Stimulated activated CD8-positive, alpha-beta memory T cell treated with anti-CD3 and anti-CD28 coated beads, Interleukin-12 subunit alpha, Interleukin-12 subunit beta, amount 100 ng/mL, for 4 hours (primary cell): Measurements from ENCODE around the gene EGFL6.

Experiments
- DNase-seq: peaks from one replicate; pipeline ENCODE4 v3.0.0-alpha.2; 2020; ENCODE audit warnings: low read depth

EGFL6 gene

DNA sequence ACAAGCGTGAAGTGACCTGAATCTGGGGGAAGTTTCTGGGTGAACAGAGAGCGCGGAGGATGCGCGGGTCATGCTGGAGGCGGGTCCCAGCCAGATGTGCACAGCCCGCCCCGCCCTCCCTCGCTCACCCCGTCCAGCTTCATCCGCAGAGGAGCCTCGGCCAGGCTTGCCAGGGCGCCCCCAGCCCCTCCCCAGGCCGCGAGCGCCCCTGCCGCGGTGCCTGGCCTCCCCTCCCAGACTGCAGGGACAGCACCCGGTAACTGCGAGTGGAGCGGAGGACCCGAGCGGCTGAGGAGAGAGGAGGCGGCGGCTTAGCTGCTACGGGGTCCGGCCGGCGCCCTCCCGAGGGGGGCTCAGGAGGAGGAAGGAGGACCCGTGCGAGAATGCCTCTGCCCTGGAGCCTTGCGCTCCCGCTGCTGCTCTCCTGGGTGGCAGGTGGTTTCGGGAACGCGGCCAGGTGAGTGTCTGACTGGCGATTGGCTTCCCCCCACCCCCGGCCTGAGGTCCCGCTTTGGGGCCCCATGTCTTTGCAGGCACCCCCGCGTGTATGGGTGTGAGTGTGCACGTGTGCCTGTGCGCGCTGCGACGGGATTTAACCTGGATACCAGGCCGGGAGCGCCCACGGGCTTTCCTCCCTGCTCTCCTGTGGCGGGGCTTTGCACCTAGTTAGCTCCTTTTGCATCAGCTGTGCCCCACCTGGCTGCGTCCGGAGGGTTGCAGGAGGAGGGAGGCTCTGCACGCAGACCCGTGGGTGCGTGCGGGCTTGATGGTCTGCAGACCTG lies at the start of gene EGFL6:
EGFL6 (plus strand) TSS at position 123 of the 782 bp plus-strand sequence; CDS start at position 384, 261 bp downstream.
- no peak for DNase-seq

DNA sequence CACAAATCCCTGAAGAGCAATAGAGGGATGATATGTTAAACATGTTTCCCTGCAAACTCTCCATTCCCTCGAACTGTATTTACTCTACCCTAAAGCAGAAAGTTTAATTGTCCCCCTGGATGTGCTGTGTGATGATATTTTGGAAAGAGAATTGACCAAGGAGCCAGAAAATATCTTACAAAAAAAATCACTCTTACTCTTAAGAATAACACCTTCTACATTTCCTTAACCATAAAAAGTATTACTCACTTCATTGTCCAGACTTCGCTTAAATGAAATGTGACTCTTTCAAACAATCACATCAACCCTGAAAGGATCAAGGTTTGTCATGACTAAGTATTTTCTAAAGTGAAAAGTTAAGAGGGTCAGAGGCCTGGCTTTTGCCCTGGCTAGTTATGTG lies 49.0 kb upstream of the EGFL6 start:
- no peak for DNase-seq

DNA sequence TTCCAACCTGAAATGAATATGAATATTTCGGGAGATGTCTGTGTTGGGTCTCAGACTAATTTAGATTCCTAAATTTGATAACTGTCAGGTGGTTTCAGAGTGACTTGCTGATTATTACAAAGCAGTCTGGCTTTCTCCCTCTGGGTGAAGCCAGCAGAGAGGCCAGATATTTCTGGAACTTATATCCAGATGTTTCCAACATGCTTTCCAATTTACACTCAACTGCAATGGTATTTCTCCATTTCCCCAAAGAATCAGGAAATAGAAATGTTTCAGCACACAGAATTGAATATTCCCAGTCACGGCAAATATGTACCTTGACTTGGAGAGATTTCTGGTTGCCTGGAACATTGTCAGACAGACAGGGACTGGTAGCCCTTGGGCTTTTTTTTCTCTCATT lies 48.5 kb upstream of the EGFL6 start:
- DNase-seq: no peak

GRCh38 chrX:13522811-13523210 lies 46.6 kb upstream of the EGFL6 start:
- no peak for DNase-seq

GRCh38 chrX:13533726-13534125 lies 35.7 kb upstream of the EGFL6 start:
- no peak for DNase-seq

- no peak for DNase-seq
These were observed 33.8 kb upstream of the EGFL6 start for GRCh38 chrX:13535376-13536165.

GRCh38 chrX:13536551-13536950 lies 32.9 kb upstream of the EGFL6 start:
- no peak for DNase-seq

- no peak for DNase-seq
These were observed 31.0 kb upstream of the EGFL6 start for GRCh38 chrX:13538414-13538813.

- no peak for DNase-seq
These were observed 28.8 kb upstream of the EGFL6 start for GRCh38 chrX:13540602-13541001.

DNA sequence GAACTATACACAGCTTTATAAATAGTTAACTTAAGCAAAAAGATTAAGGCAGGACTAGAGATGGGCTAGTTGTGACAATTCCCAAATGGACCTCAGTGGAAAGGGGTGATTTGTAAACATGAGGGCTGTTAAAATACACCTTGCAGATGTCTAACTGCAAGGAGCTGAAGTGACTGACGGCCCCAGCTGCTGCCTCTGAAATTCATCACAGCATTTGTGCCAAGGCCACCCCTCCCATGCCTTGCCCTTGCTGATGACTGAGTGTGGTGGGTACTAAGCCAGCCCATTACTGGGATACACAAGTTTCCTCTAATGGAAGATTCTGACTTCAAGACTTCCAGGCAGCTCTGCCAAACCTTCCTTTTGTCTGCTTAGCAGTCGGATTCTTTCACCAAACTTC lies 23.7 kb upstream of the EGFL6 start:
- DNase-seq: no peak

- no peak for DNase-seq
These were observed 21.7 kb upstream of the EGFL6 start for GRCh38 chrX:13547671-13548070.

GRCh38 chrX:13550346-13550745 lies 19.1 kb upstream of the EGFL6 start:
- DNase-seq: no peak

DNA sequence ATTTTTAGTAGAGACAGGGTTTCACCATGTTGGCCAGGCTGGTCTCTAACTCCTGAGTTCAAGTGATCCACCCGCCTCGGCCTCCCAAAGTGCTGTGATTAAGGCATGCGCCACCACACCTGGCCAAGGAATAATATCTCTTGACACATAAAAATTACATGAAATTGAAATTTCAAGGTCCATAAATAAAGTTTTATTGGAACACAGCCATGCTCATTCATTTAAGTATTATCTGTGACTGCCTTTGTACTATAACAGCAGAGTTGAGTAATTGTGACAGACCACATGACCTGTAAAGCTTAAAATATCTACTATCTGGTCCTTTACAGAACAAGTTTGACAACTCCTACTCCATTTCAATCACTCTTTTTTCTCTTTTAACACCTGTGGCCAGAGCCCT lies 17.8 kb upstream of the EGFL6 start:
- DNase-seq: no peak

DNA sequence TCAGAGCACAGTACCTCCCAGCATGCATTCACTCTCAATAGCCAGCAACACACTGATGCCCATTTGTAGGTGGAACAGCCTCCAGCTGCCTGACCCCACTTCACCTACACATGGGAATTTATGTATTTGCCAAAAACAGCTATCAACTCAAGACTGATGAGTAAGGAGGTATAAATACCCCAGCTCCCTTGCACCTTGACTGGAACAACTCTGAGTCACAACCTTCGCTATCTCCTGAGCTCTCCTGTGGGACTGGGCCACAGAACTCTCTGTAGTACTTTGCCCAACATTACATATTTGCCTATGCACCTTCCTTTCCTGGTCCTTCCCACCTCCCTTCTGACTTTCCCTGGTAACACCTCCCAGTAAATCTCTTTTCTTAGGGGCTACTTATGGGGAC lies 16.5 kb upstream of the EGFL6 start:
- no peak for DNase-seq

DNA sequence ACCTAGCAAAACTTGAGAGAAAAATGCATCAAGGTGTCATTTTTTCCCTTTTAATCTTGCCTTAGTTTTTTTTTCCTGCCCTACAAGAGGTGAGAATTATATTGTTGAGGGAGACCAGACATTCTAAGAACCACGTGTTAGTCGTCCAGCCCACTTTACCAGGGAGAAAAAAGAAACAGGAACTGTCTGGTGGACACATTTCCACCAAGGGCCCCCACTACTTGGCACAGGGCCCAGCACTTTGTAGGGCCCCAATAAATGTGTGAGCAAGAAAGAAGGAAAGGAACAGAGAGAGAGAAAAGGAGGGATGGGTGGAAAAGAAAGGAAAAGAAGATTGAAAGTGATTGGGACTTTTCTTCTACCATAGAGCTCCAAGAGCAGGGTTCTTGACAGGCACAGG lies 3.9 kb upstream of the EGFL6 start:
- no peak for DNase-seq

DNA sequence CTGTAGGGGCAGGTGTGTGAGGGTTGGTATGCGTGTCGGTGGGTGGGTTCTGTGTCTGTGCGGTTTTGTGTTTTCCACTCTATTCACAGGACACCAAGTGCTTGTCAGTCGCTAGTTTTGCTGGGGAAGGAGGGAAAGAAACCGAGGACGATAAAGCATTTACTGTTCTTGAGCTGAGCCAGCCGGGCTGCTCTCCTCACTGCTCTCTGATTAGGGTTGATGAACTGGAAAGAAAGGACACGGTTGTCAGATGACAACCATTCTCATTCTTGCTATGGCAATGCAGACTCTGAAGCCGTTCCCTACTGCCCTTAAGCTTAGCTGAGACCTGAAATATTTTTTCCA lies 832 bp downstream of the EGFL6 start:
- no peak for DNase-seq

- no peak for DNase-seq
These were observed 1.7 kb downstream of the EGFL6 start for GRCh38 chrX:13571136-13571535.

GRCh38 chrX:13574600-13574999 lies 5.2 kb downstream of the EGFL6 start:
- no peak for DNase-seq

DNA sequence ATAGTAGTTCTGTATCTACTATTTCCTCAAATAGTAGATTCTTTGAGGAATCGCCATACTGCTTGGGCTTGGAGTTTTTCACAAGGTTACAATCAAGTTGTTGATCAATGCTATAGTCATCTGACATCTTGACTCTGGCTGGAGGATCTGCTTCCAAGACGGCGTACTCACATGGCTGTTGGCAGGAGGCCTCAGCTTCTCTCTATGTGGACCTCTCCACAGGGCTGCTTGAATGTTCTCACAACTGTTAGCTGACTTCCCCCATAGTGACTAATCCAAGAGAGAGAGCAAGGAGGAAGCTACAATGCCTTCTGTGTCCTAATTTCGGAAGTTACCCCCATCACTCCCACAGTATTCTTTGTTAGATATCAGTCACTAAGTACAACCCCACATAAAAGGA lies 10.3 kb downstream of the EGFL6 start:
- no peak for DNase-seq

DNA sequence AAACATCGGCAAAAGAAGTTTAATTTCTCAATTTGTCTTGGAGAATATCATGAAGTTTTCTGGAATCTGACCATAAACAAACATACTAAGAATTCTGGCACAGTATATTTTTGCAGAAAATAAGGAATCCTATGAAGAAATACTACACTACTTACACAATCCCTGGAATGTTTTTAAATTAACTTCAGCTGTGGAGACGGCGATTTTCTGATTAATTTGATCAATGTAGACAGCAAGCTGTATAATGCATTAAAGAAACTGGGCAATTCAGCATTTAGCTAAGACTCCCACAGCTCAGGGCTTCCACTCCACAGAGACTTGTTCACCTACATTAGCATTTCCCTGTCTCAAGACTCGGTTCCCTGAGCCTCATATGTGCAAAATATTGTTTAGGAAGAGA lies 12.2 kb downstream of the EGFL6 start:
- DNase-seq: no peak

- no peak for DNase-seq
These were observed 18.5 kb downstream of the EGFL6 start for GRCh38 chrX:13587786-13588477.

DNA sequence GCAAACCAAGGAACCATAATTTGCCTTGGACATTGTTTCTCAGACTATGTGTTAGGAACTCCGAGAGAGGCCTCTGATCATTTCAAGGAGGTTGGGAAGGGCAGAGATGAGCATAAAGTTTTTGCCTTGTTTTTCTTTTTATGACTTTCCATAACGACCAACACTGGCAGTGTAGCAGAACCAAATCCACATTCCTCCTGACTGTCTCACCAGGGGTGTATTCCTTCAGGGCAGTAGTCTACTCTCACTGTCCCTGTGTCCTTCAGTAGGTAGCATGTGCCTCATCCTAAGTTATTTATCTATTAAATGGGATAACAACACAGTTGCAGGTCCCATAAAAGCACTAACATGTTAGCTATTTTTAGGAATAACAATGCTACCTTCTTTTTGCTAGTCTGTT lies 20.8 kb downstream of the EGFL6 start:
- no peak for DNase-seq

- DNase-seq: no peak
These were observed 21.5 kb downstream of the EGFL6 start for GRCh38 chrX:13590914-13591313.
